Kidney (tissue), 14 donors: ENCODE data around the gene HSD3B7. TPM values are rescaled to one million over a fixed set of nuclear protein-coding genes. Genes with fewer than 3 reads are reported as not detected.

ENCODE experiments used
- DNase-seq, 5 donors: peaks; one replicate each; pipeline ENCODE4 v3.0.0-alpha.2; 2013 to 2020
- FAIRE-seq: peaks from 2 replicates; lab custom pipeline; 2012; peaks lifted over from hg19 to GRCh38; lab: Jason Lieb, UNC
- H3K27ac ChIP-seq, 2 donors: one replicate each; pipeline ENCODE4 v1.7.0; 2013; ENCODE audit warnings: low read depth in 2 of 2, low read length in 2 of 2, inconsistent platforms in 1 of 2
- H3K27me3 ChIP-seq: one replicate; pipeline ENCODE4 v1.7.1; 2013; ENCODE audit warnings: low read length, inconsistent platforms; ENCODE audit not compliant: control insufficient read depth, insufficient read depth
- H3K36me3 ChIP-seq, 3 donors: one replicate each; pipeline versions ENCODE4 v1.7.0 to v1.7.1; 2013; ENCODE audit warnings: low read length in 3 of 3, control low read depth in 1 of 3, inconsistent platforms in 1 of 3; ENCODE audit not compliant: insufficient read depth in 3 of 3, control insufficient read depth in 2 of 3
- H3K4me1 ChIP-seq, 3 donors: one replicate each; pipeline versions ENCODE4 v1.7.0 to v1.7.1; 2013; ENCODE audit warnings: low read length in 3 of 3, inconsistent platforms in 1 of 3, low read depth in 1 of 3; ENCODE audit not compliant: control insufficient read depth in 2 of 3, insufficient read depth in 2 of 3
- H3K4me3 ChIP-seq, 3 donors: one replicate each; pipeline versions ENCODE4 v1.7.0 to v1.8.1; 2013; ENCODE audit warnings: low read length in 3 of 3, control low read depth in 1 of 3, inconsistent platforms in 1 of 3
- H3K9ac ChIP-seq, 3 donors: one replicate each; pipeline versions ENCODE4 v1.7.0 to v1.7.1; 2013; ENCODE audit warnings: low read length in 3 of 3, control low read depth in 1 of 3, inconsistent platforms in 1 of 3
- H3K9me3 ChIP-seq, 3 donors: one replicate each; pipeline versions ENCODE4 v1.7.0 to v1.7.1; 2013; ENCODE audit warnings: low read length in 3 of 3, control low read depth in 1 of 3, inconsistent platforms in 1 of 3; ENCODE audit not compliant: control insufficient read depth in 2 of 3, insufficient read depth in 1 of 3
- CTCF ChIP-seq: IDR thresholded peaks from 3 replicates; pipeline ENCODE4 v1.5.1; 2012; ENCODE audit warnings: mild to moderate bottlenecking, moderate library complexity, borderline replicate concordance; ENCODE audit not compliant: insufficient read depth; ENCODE audit errors: extremely low read depth
- intact Hi-C: fragments of 100-400 bp; cut with DNase I; formaldehyde crosslinking; loops from one replicate; pipeline ENCODE4 v1.11.1; 2022
- polyA plus RNA-seq: library from polyadenylated mRNA; stranded (reverse); fragments of 350-450 nt; fragmentation: Illumina TruSeq; extraction: RNeasy Lipid Tissue Mini Kit (QIAGEN cat#74804); gene quantifications from one replicate; pipeline ENCODE4 v1.2.3, GENCODE V29; 2014; ENCODE audit warnings: low read depth, low replicate concordance; ENCODE audit not compliant: insufficient read depth
- total RNA-seq: library from RNA; stranded (reverse); fragmentation: NEBNext Ultra II Directional; extraction: Animal tissue kit (Norgen Biotek cat#: 25700); gene quantifications from one replicate; pipeline ENCODE4 v1.2.1, GENCODE V29; 2021
- donor health status: control.
- donor health status: control.
- donor health status: control.
- donor health status: control.
- donor health status: control.
- donor health status: DM: yes; HTN: yes; CAD: no.
- donor health status: Normal renal cell carcinoma (clear cell type).

The HSD3B7 gene
- total and polyA plus RNA-seq, 2 donors from 2014 or later = 24.4 to 40.5 TPM

DNA sequence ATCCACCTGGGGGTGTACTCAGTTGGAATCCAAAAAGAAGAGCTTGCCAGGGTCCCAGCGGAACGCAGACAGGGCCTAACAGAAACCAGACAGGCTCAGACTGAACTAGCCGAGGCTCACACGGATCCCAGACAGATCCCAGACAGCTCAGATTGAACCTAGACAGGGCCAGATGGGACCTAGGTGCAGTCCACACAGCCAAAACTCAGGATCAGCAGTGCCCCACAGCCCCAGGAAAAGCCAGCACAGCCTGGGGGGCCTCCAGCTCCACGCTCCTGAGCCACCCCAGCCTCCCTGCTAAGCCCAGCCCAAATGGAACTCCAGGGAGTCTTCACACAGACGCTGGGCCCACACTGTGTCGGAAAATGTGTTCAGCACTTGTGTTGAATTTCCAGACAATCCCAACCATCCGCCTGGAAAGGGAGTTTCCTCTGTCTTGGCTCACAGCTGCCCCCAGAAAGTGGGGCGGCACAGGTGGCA, 17.9 kb downstream of the HSD3B7 start:
- peaks cover 0 to under 1% (median 0%) of the 10 kb centered on the region in 3 donors for H3K4me1 ChIP-seq
- DNase-seq (no peak), FAIRE-seq (no peak)
- H3K27ac ChIP-seq = no peak overlapping the region
- no peak overlapping the region for H3K9ac ChIP-seq
- no peak for TF ChIP-seq CTCF
- H3K4me3 ChIP-seq = no peak overlapping the region
- no peaks in the 10 kb centered on the region for H3K9me3 ChIP-seq
- H3K27me3 ChIP-seq = no peaks in the 10 kb centered on the region
- intact Hi-C loops = no loop called here
- no peaks in the 10 kb centered on the region for H3K36me3 ChIP-seq

GRCh38 chr16:31003744-31004143, 18.7 kb downstream of the HSD3B7 start:
- Histone ChIP-seq H3K9ac (no peak overlapping the region), H3K9me3 (no peaks in the 10 kb centered on the region), H3K27me3 (no peaks in the 10 kb centered on the region), H3K36me3 (no peaks in the 10 kb centered on the region), H3K4me3 (no peak overlapping the region), H3K4me1 (no peaks in the 10 kb centered on the region), H3K27ac (no peak overlapping the region)
- no peak for FAIRE-seq
- no peak for TF ChIP-seq CTCF
- intact Hi-C loops = no loop called here
- DNase-seq = no peak

- H3K4me3 ChIP-seq = no peak overlapping the region
- TF ChIP-seq CTCF = no peak
- intact Hi-C loops = no loop called here
- no peak overlapping the region for H3K27ac ChIP-seq
- no peaks in the 10 kb centered on the region for H3K36me3 ChIP-seq
- no peaks in the 10 kb centered on the region for H3K27me3 ChIP-seq
- H3K9me3 ChIP-seq = no peaks in the 10 kb centered on the region
- DNase-seq = no peak
- H3K4me1 ChIP-seq = no peaks in the 10 kb centered on the region
- no peak overlapping the region for H3K9ac ChIP-seq
- FAIRE-seq = no peak
Measured at GRCh38 chr16:31004658-31005057, 19.7 kb downstream of the HSD3B7 start.
